ENCODE measurements around the gene RPS6KL1.

GRCh38 chr14:74855945-74856344 lies 67.1 kb downstream of the RPS6KL1 start:
- TF ChIP-seq CTCF (conservative IDR thresholded peaks at IDR 0.05; ENCODE audit: low read length): no peak
- TF ChIP-seq EZH2phosphoT487 (IDR thresholded peaks at IDR 0.05; ENCODE audit: borderline replicate concordance): no peak

All from Loucy (cell line).